ENCODE measurements around the gene TBC1D22A. TPM values are rescaled to one million over a fixed set of nuclear protein-coding genes. Genes with fewer than 3 reads are reported as not detected.

The TBC1D22A gene
- total and polyA plus RNA-seq, 9 of the 15 experiments (the other 6 are each of a cell fraction or from before 2014, with no cell fraction given) = 0.20 to 11.5 (median 5.2) TPM

- ATAC-seq (no peak), DNase-seq (ENCODE audit: extremely low read depth in 1 of 4, low spot score in 3 of 4) (no peak), FAIRE-seq (no peak)
- ChIA-PET CTCF (ENCODE audit: low intra/inter-chr PET ratio) (interaction anchor here (0.6 kb wide), 1 partner anchor 613 kb away, joined by 3 read pairs; no protein-coding TSS in a partner anchor), POLR2A (interaction anchor here (1.1 kb wide), 1 partner anchor 14 kb away, joined by 3 read pairs; no protein-coding TSS in a partner anchor)
- H3K9ac ChIP-seq (ENCODE audit: insufficient read depth in 1 of 2, low read depth in 2 of 2, low read length in 2 of 2) = no peak overlapping the region
- in situ Hi-C loops (cut with MboI) = no loop called here
- H3K4me3 ChIP-seq = no peak overlapping the region
- H3K9me1 ChIP-seq (ENCODE audit: control insufficient read depth, insufficient read depth, low read length) = no peaks in the 10 kb centered on the region
- TF ChIP-seq SRF (CRISPR knock-in tag; IDR thresholded peaks at IDR 0.05) = no peak
- TF ChIP-seq MTA1 (IDR thresholded peaks at IDR 0.05; ENCODE audit: borderline replicate concordance) = no peak
- TF ChIP-seq NEUROD1 (IDR thresholded peaks at IDR 0.05; ENCODE audit: borderline replicate concordance, low read depth, low read length, partially characterized antibody) = no peak
- TF ChIP-seq OTX1 (CRISPR knock-in tag; IDR thresholded peaks at IDR 0.05) = no peak
- TF ChIP-seq PPARD (CRISPR knock-in tag; IDR thresholded peaks at IDR 0.05) = no peak
- TF ChIP-seq CC2D1A (IDR thresholded peaks at IDR 0.05) = no peak
- no peak for TF ChIP-seq ZNF766 (CRISPR knock-in tag; conservative IDR thresholded peaks at IDR 0.05)
- TF ChIP-seq ZNF133 (CRISPR knock-in tag; IDR thresholded peaks at IDR 0.05) = no peak
- no peak for TF ChIP-seq HDAC1 (IDR thresholded peaks at IDR 0.05)
- no peak for TF ChIP-seq ZNF217 (CRISPR knock-in tag; IDR thresholded peaks at IDR 0.05)
- peaks cover 2% of the 10 kb centered on the region in 2 experiments; a peak in 1 of 5 replicates for H3K27me3 ChIP-seq (ENCODE audit: control insufficient read depth in 2 of 2, insufficient read depth in 2 of 2, low read length in 2 of 2)
- H2AFZ ChIP-seq (ENCODE audit: low read depth, low read length) = no peak overlapping the region
- no peak overlapping the region for H3K27ac ChIP-seq (ENCODE audit: extremely low read depth, low read depth, low read length)
- H3K9me3 ChIP-seq (replicated peaks; ENCODE audit: control insufficient read depth, insufficient read depth, low read depth, low read length) = no peaks in the 10 kb centered on the region
- BruUV-seq (replicated peaks) = no TSS peak
- H3K79me2 ChIP-seq (ENCODE audit: control insufficient read depth, insufficient read depth, low read length) = no peaks in the 10 kb centered on the region
- H3K36me3 ChIP-seq (ENCODE audit: control insufficient read depth, insufficient read depth, low read length) = no peaks in the 10 kb centered on the region
- intact Hi-C loops (cut with micrococcal nuclease) = loop anchor here (10.0 kb wide), 1 partner anchor 624 kb away; no protein-coding TSS in a partner anchor
- H3K4me1 ChIP-seq (replicated peaks in 1 of 2; ENCODE audit: control insufficient read depth in 2 of 2, insufficient read depth in 2 of 2, low read length in 2 of 2) = no peaks in the 10 kb centered on the region; a peak in 1 of 5 replicates
- H4K20me1 ChIP-seq (replicated peaks; ENCODE audit: control insufficient read depth, insufficient read depth, low read length) = no peaks in the 10 kb centered on the region; the same call in 1 of the 2 replicates
- 21% methylated on average over 5 of the region's 9 CpGs for WGBS (ENCODE audit: insufficient coverage, low coverage, missing lambda C conversion rate)
- no peak overlapping the region for H3K4me2 ChIP-seq (ENCODE audit: insufficient read depth, low read length)
These were observed 448.2 kb downstream of the TBC1D22A start for GRCh38 chr22:47210686-47211085.

All from K562 (cell line).